HEK293T (cell line): ENCODE data around the gene AP2S1.

ENCODE experiments used
- BHLHE40 ChIP-seq: fragments of 450-650 bp; IDR thresholded peaks from 2 replicates; pipeline ENCODE4 v1.6.1; 2016; ENCODE audit warnings: mild to moderate bottlenecking, moderate library complexity, borderline replicate concordance
- CTBP1 ChIP-seq: fragments of 450-650 bp; IDR thresholded peaks from 2 replicates; pipeline ENCODE4 v1.6.1; 2016; ENCODE audit warnings: borderline replicate concordance
- ELF4 ChIP-seq: fragments of 450-650 bp; IDR thresholded peaks from 2 replicates; pipeline ENCODE4 v1.6.1; 2017; ENCODE audit warnings: antibody characterized with exemption
- FOXM1 ChIP-seq: fragments of 450-650 bp; IDR thresholded peaks from 2 replicates; pipeline ENCODE4 v1.6.1; 2017; ENCODE audit warnings: mild to moderate bottlenecking, borderline replicate concordance
- SP1 ChIP-seq: fragments of 450-650 bp; IDR thresholded peaks from 2 replicates; pipeline ENCODE4 v1.6.1; 2017
- SUZ12 ChIP-seq: fragments of 450-650 bp; IDR thresholded peaks from 2 replicates; pipeline ENCODE4 v1.6.1; 2016; ENCODE audit warnings: mild to moderate bottlenecking
- TARDBP ChIP-seq: fragments of 450-650 bp; IDR thresholded peaks from 2 replicates; pipeline ENCODE4 v1.6.1; 2016
- ZNF384 ChIP-seq: fragments of 450-650 bp; IDR thresholded peaks from 2 replicates; pipeline ENCODE4 v1.6.1; 2016
- TF ChIP-seq, protein P1 (sequence below): fragments of 450-650 bp; IDR thresholded peaks from 2 replicates; pipeline ENCODE4 v1.6.1; 2016

DNA sequence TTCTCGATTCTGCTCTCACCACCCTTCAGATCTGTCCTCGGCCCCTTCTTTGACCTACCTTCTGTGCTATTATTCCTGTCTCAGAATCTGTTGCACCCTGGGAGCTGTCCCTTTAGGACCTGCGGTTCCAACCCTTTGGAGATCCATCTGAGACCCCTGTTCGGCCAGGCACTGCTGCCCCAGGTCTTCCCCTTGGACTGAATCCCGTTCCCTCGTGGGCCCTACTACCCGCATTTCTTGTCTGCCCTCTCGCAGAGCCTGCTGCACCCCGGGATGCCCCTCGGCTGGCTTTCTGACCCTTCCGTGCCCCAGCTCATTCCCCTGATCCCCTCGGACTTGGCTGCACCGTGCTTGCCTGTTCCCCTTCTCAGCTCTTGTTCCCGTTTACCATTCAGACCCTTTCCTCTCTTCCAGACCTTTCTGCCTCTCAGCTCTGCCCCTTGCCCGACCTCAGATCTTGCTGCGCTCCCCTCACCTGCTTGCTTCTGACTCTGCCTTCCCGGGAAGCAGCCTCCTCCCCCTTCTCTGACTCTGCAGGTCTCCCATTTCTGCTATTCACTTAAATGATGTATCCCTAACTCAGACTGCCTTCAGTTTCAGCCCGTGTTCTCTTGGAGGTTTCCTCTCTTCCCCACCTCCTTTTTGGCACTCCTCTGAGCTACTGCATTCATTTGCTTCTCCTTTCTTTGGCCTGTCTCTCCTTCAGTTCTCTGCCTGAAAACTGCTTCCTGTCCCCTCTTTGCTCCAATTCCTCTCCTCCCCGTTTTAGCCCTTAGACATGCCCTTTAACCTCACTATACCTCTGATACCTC, 11.3 kb upstream of the AP2S1 start:
- TF ChIP-seq ELF4 = no peak
- TF ChIP-seq FOXM1 = no peak
- no peak for TF ChIP-seq SP1
- TF ChIP-seq ZNF384 = no peak
- no peak for TF ChIP-seq CTBP1
- TF ChIP-seq TARDBP = no peak
- TF ChIP-seq, protein P1, sequence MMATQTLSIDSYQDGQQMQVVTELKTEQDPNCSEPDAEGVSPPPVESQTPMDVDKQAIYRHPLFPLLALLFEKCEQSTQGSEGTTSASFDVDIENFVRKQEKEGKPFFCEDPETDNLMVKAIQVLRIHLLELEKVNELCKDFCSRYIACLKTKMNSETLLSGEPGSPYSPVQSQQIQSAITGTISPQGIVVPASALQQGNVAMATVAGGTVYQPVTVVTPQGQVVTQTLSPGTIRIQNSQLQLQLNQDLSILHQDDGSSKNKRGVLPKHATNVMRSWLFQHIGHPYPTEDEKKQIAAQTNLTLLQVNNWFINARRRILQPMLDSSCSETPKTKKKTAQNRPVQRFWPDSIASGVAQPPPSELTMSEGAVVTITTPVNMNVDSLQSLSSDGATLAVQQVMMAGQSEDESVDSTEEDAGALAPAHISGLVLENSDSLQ = no peak
- no peak for TF ChIP-seq BHLHE40
- TF ChIP-seq SUZ12 = no peak
